WTC11 (cell line): ENCODE results near the gene LUC7L. TPM values are rescaled to one million over a fixed set of nuclear protein-coding genes. Genes with fewer than 3 reads are reported as not detected.

Experiments
- ATAC-seq: fragments of 200-7000 bp; cut with Tn5 transposase; 2 replicates; pipeline ENCODE4 v1.10.0; 2021; ENCODE audit warnings: mild to moderate bottlenecking, moderate library complexity
- CTCF ChIA-PET: fragments of 300-600 bp; sonication (Branson Sonifier 250); formaldehyde crosslinking; loops from one replicate; lab custom pipeline; 2021; ENCODE audit warnings: antibody characterized with exemption; lab: Charles Lee
- POLR2A ChIA-PET: fragments of 350-600 bp; sonication (Branson Sonifier 250); formaldehyde crosslinking; loops from one replicate; lab custom pipeline; 2021; ENCODE audit warnings: antibody characterized with exemption; lab: Charles Lee
- DNase-seq: peaks from one replicate; pipeline ENCODE4 v3.0.0; 2021; ENCODE audit warnings: low spot score
- H3K27ac Mint-ChIP-seq: 2 replicates; pipeline ENCODE4 v1.8.0; 2021; ENCODE audit warnings: mixed read lengths
- H3K27me3 Mint-ChIP-seq: 2 replicates; pipeline ENCODE4 v1.8.0; 2021; ENCODE audit warnings: low read depth, mild to moderate bottlenecking, moderate library complexity, mixed read lengths
- H3K36me3 Mint-ChIP-seq: 2 replicates; pipeline ENCODE4 v1.8.0; 2021; ENCODE audit warnings: mixed read lengths
- H3K4me1 Mint-ChIP-seq: 2 replicates; pipeline ENCODE4 v1.8.0; 2022; ENCODE audit warnings: mixed read lengths
- H3K4me3 Mint-ChIP-seq: 2 replicates; pipeline ENCODE4 v1.8.0; 2021; ENCODE audit warnings: mild to moderate bottlenecking, moderate library complexity, mixed read lengths
- H3K9me3 Mint-ChIP-seq: 2 replicates; pipeline ENCODE4 v1.8.0; 2021; ENCODE audit warnings: mixed read lengths
- CBFB ChIP-seq: sonication (generic); formaldehyde crosslinking; IDR thresholded peaks from 2 replicates; pipeline ENCODE4 v1.8.1; 2022; ENCODE audit warnings: mild to moderate bottlenecking, low read depth, missing genetic modification reagents
- ETV6 ChIP-seq: sonication (generic); formaldehyde crosslinking; IDR thresholded peaks from 2 replicates; pipeline ENCODE4 v1.8.1; 2022; ENCODE audit warnings: mild to moderate bottlenecking, missing genetic modification reagents
- FOXK1 ChIP-seq: sonication (generic); formaldehyde crosslinking; IDR thresholded peaks from 2 replicates; pipeline ENCODE4 v1.8.0; 2022; ENCODE audit warnings: mild to moderate bottlenecking, moderate library complexity, missing genetic modification reagents
- HMGA2 ChIP-seq: fragments of 250-450 bp; sonication (Bioruptor Pico); IDR thresholded peaks from 2 replicates; pipeline ENCODE4 v1.4.0; 2021; ENCODE audit warnings: mild to moderate bottlenecking, moderate library complexity
- NFE2L1 ChIP-seq: sonication (generic); formaldehyde crosslinking; IDR thresholded peaks from 2 replicates; pipeline ENCODE4 v1.8.1; 2023; ENCODE audit warnings: missing genetic modification reagents
- OVOL2 ChIP-seq: fragments of 250-450 bp; sonication (Bioruptor Pico); IDR thresholded peaks from 2 replicates; pipeline ENCODE4 v1.9.0; 2021; ENCODE audit warnings: mild to moderate bottlenecking, borderline replicate concordance
- RELA ChIP-seq: sonication (generic); formaldehyde crosslinking; IDR thresholded peaks from 2 replicates; pipeline ENCODE4 v1.8.1; 2022; ENCODE audit warnings: missing genetic modification reagents, mild to moderate bottlenecking, borderline replicate concordance
- RORB ChIP-seq: fragments of 250-450 bp; sonication (Bioruptor Pico); IDR thresholded peaks from 2 replicates; pipeline ENCODE4 v1.9.0; 2021; ENCODE audit warnings: mild to moderate bottlenecking
- SMAD4 ChIP-seq: sonication (generic); formaldehyde crosslinking; IDR thresholded peaks from 2 replicates; pipeline ENCODE4 v1.8.0; 2022; ENCODE audit warnings: mild to moderate bottlenecking, missing genetic modification reagents
- TEAD1 ChIP-seq: sonication (generic); formaldehyde crosslinking; IDR thresholded peaks from 2 replicates; pipeline ENCODE4 v1.8.0; 2022; ENCODE audit warnings: mild to moderate bottlenecking, missing genetic modification reagents
- ZNF219 ChIP-seq: sonication (generic); formaldehyde crosslinking; IDR thresholded peaks from 2 replicates; pipeline ENCODE4 v1.8.0; 2023; ENCODE audit warnings: missing genetic modification reagents, mild to moderate bottlenecking, borderline replicate concordance
- ZNF232 ChIP-seq: sonication (generic); formaldehyde crosslinking; IDR thresholded peaks from 2 replicates; pipeline ENCODE4 v1.8.0; 2022; ENCODE audit warnings: mild to moderate bottlenecking, missing genetic modification reagents
- ZNF416 ChIP-seq: fragments of 250-450 bp; sonication (Bioruptor Pico); IDR thresholded peaks from 2 replicates; pipeline ENCODE4 v1.9.0; 2021; ENCODE audit warnings: mild to moderate bottlenecking, inconsistent platforms
- total RNA-seq: library from RNA; stranded (reverse); gene quantifications from 3 replicates; pipeline ENCODE4 v1.2.3, GENCODE V29; 2021
- TF ChIP-seq, protein P1 (sequence below): fragments of 250-450 bp; sonication (Bioruptor Pico); IDR thresholded peaks from 2 replicates; pipeline ENCODE4 v1.9.0; 2021; ENCODE audit warnings: mild to moderate bottlenecking, borderline replicate concordance
- TF ChIP-seq, protein P2 (sequence below): sonication (generic); formaldehyde crosslinking; conservative IDR thresholded peaks from 2 replicates; pipeline ENCODE4 v1.8.1; 2022; ENCODE audit warnings: mild to moderate bottlenecking, missing genetic modification reagents
- TF ChIP-seq, protein P3 (sequence below): sonication (generic); formaldehyde crosslinking; IDR thresholded peaks from 2 replicates; pipeline ENCODE4 v1.8.0; 2023; ENCODE audit warnings: missing genetic modification reagents
- TF ChIP-seq, protein P4 (sequence below): sonication (generic); formaldehyde crosslinking; IDR thresholded peaks from 2 replicates; pipeline ENCODE4 v1.8.0; 2023; ENCODE audit warnings: missing genetic modification reagents, mild to moderate bottlenecking, borderline replicate concordance
- TF ChIP-seq, protein P5 (sequence below): sonication (generic); formaldehyde crosslinking; IDR thresholded peaks from 2 replicates; pipeline ENCODE4 v1.8.1; 2023; ENCODE audit warnings: mild to moderate bottlenecking, moderate library complexity, missing genetic modification reagents
- TF ChIP-seq, protein P6 (sequence below): sonication (generic); formaldehyde crosslinking; IDR thresholded peaks from 2 replicates; pipeline ENCODE4 v1.8.0; 2022; ENCODE audit warnings: missing genetic modification reagents
- TF ChIP-seq, protein P7 (sequence below): sonication (generic); formaldehyde crosslinking; IDR thresholded peaks from 2 replicates; pipeline ENCODE4 v1.8.1; 2023; ENCODE audit warnings: mild to moderate bottlenecking, missing genetic modification reagents, moderate library complexity

LUC7L gene
- total RNA-seq, 1 experiment from 2014 or later, result 111 TPM

DNA sequence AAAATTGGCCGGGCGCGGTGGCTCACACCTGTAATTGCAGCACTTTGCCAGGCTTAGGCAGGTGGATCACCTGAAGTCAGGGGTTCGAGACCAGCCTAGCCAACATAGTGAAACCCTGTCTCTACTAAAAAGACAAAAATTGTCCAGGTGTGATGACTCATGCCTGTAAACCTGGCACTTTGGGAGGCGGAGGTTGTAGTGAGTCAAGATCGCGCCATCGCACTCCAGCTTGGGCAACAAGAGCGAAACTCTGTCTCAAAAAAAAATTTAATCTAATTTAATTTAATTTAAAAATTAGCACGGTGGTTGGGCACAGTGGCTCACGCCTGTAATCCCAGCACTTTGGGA, 50.6 kb downstream of the LUC7L start (continued):
- TF ChIP-seq, protein P1, sequence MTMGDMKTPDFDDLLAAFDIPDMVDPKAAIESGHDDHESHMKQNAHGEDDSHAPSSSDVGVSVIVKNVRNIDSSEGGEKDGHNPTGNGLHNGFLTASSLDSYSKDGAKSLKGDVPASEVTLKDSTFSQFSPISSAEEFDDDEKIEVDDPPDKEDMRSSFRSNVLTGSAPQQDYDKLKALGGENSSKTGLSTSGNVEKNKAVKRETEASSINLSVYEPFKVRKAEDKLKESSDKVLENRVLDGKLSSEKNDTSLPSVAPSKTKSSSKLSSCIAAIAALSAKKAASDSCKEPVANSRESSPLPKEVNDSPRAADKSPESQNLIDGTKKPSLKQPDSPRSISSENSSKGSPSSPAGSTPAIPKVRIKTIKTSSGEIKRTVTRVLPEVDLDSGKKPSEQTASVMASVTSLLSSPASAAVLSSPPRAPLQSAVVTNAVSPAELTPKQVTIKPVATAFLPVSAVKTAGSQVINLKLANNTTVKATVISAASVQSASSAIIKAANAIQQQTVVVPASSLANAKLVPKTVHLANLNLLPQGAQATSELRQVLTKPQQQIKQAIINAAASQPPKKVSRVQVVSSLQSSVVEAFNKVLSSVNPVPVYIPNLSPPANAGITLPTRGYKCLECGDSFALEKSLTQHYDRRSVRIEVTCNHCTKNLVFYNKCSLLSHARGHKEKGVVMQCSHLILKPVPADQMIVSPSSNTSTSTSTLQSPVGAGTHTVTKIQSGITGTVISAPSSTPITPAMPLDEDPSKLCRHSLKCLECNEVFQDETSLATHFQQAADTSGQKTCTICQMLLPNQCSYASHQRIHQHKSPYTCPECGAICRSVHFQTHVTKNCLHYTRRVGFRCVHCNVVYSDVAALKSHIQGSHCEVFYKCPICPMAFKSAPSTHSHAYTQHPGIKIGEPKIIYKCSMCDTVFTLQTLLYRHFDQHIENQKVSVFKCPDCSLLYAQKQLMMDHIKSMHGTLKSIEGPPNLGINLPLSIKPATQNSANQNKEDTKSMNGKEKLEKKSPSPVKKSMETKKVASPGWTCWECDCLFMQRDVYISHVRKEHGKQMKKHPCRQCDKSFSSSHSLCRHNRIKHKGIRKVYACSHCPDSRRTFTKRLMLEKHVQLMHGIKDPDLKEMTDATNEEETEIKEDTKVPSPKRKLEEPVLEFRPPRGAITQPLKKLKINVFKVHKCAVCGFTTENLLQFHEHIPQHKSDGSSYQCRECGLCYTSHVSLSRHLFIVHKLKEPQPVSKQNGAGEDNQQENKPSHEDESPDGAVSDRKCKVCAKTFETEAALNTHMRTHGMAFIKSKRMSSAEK (CRISPR knock-in tag), result no peak
- TF ChIP-seq, protein P2, sequence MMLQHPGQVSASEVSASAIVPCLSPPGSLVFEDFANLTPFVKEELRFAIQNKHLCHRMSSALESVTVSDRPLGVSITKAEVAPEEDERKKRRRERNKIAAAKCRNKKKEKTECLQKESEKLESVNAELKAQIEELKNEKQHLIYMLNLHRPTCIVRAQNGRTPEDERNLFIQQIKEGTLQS (CRISPR knock-in tag), result no peak
- no peak for TF ChIP-seq OVOL2 (CRISPR knock-in tag)
- TF ChIP-seq, protein P3, sequence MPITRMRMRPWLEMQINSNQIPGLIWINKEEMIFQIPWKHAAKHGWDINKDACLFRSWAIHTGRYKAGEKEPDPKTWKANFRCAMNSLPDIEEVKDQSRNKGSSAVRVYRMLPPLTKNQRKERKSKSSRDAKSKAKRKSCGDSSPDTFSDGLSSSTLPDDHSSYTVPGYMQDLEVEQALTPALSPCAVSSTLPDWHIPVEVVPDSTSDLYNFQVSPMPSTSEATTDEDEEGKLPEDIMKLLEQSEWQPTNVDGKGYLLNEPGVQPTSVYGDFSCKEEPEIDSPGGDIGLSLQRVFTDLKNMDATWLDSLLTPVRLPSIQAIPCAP (CRISPR knock-in tag), result no peak
- no peak for TF ChIP-seq SMAD4 (CRISPR knock-in tag)
- TF ChIP-seq HMGA2, result no peak
- TF ChIP-seq ETV6 (CRISPR knock-in tag), result no peak
- TF ChIP-seq ZNF219 (CRISPR knock-in tag), result no peak
- TF ChIP-seq NFE2L1, result no peak
- TF ChIP-seq, all 79 proteins: peak for 0

DNA sequence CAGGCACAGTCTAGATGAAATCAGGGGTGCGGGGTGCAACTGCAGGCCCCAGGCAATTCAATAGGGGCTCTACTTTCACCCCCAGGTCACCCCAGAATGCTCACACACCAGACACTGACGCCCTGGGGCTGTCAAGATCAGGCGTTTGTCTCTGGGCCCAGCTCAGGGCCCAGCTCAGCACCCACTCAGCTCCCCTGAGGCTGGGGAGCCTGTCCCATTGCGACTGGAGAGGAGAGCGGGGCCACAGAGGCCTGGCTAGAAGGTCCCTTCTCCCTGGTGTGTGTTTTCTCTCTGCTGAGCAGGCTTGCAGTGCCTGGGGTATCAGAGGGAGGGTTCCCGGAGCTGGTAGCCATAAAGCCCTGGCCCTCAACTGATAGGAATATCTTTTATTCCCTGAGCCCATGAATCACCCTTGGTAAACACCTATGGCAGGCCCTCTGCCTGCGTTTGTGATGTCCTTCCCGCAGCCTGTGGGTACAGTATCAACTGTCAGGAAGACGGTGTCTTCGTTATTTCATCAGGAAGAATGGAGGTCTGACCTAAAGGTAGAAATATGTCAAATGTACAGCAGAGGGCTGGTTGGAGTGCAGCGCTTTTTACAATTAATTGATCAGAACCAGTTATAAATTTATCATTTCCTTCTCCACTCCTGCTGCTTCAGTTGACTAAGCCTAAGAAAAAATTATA, 51.1 kb downstream of the LUC7L start:
- ATAC-seq (no peak), DNase-seq (no peak)
- H3K9me3 Mint-ChIP-seq, result no peaks in the 10 kb centered on the region
- H3K27ac Mint-ChIP-seq, result no peak overlapping the region
- peak overlapping the region; percentile 28; the same call in 1 of the 2 replicates for H3K4me3 Mint-ChIP-seq
- peaks cover 71% of the 10 kb centered on the region for H3K27me3 Mint-ChIP-seq
- ChIA-PET CTCF (interaction anchor here (0.9 to 1.8 kb wide), 4 partner anchors 9 to 81 kb away, joined by 3 to 6 read pairs (median 3); no protein-coding TSS in a partner anchor), POLR2A (no interaction called here)
- peaks cover 13% of the 10 kb centered on the region for H3K4me1 Mint-ChIP-seq
- no peaks in the 10 kb centered on the region for H3K36me3 Mint-ChIP-seq
- TF ChIP-seq RELA (no peak), ZNF232 (no peak), CBFB (CRISPR knock-in tag) (no peak), ZNF416 (CRISPR knock-in tag) (no peak), SMAD4 (CRISPR knock-in tag) (no peak), TEAD1 (no peak), FOXK1 (no peak), RORB (CRISPR knock-in tag) (no peak)
- TF ChIP-seq, protein P4, sequence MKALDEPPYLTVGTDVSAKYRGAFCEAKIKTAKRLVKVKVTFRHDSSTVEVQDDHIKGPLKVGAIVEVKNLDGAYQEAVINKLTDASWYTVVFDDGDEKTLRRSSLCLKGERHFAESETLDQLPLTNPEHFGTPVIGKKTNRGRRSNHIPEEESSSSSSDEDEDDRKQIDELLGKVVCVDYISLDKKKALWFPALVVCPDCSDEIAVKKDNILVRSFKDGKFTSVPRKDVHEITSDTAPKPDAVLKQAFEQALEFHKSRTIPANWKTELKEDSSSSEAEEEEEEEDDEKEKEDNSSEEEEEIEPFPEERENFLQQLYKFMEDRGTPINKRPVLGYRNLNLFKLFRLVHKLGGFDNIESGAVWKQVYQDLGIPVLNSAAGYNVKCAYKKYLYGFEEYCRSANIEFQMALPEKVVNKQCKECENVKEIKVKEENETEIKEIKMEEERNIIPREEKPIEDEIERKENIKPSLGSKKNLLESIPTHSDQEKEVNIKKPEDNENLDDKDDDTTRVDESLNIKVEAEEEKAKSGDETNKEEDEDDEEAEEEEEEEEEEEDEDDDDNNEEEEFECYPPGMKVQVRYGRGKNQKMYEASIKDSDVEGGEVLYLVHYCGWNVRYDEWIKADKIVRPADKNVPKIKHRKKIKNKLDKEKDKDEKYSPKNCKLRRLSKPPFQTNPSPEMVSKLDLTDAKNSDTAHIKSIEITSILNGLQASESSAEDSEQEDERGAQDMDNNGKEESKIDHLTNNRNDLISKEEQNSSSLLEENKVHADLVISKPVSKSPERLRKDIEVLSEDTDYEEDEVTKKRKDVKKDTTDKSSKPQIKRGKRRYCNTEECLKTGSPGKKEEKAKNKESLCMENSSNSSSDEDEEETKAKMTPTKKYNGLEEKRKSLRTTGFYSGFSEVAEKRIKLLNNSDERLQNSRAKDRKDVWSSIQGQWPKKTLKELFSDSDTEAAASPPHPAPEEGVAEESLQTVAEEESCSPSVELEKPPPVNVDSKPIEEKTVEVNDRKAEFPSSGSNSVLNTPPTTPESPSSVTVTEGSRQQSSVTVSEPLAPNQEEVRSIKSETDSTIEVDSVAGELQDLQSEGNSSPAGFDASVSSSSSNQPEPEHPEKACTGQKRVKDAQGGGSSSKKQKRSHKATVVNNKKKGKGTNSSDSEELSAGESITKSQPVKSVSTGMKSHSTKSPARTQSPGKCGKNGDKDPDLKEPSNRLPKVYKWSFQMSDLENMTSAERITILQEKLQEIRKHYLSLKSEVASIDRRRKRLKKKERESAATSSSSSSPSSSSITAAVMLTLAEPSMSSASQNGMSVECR, result no peak
- TF ChIP-seq, protein P5, sequence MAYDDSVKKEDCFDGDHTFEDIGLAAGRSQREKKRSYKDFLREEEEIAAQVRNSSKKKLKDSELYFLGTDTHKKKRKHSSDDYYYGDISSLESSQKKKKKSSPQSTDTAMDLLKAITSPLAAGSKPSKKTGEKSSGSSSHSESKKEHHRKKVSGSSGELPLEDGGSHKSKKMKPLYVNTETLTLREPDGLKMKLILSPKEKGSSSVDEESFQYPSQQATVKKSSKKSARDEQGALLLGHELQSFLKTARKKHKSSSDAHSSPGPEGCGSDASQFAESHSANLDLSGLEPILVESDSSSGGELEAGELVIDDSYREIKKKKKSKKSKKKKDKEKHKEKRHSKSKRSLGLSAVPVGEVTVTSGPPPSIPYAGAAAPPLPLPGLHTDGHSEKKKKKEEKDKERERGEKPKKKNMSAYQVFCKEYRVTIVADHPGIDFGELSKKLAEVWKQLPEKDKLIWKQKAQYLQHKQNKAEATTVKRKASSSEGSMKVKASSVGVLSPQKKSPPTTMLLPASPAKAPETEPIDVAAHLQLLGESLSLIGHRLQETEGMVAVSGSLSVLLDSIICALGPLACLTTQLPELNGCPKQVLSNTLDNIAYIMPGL (CRISPR knock-in tag), result no peak
- TF ChIP-seq, protein P6, sequence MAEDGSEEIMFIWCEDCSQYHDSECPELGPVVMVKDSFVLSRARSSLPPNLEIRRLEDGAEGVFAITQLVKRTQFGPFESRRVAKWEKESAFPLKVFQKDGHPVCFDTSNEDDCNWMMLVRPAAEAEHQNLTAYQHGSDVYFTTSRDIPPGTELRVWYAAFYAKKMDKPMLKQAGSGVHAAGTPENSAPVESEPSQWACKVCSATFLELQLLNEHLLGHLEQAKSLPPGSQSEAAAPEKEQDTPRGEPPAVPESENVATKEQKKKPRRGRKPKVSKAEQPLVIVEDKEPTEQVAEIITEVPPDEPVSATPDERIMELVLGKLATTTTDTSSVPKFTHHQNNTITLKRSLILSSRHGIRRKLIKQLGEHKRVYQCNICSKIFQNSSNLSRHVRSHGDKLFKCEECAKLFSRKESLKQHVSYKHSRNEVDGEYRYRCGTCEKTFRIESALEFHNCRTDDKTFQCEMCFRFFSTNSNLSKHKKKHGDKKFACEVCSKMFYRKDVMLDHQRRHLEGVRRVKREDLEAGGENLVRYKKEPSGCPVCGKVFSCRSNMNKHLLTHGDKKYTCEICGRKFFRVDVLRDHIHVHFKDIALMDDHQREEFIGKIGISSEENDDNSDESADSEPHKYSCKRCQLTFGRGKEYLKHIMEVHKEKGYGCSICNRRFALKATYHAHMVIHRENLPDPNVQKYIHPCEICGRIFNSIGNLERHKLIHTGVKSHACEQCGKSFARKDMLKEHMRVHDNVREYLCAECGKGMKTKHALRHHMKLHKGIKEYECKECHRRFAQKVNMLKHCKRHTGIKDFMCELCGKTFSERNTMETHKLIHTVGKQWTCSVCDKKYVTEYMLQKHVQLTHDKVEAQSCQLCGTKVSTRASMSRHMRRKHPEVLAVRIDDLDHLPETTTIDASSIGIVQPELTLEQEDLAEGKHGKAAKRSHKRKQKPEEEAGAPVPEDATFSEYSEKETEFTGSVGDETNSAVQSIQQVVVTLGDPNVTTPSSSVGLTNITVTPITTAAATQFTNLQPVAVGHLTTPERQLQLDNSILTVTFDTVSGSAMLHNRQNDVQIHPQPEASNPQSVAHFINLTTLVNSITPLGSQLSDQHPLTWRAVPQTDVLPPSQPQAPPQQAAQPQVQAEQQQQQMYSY, result no peak
- TF ChIP-seq, protein P7, sequence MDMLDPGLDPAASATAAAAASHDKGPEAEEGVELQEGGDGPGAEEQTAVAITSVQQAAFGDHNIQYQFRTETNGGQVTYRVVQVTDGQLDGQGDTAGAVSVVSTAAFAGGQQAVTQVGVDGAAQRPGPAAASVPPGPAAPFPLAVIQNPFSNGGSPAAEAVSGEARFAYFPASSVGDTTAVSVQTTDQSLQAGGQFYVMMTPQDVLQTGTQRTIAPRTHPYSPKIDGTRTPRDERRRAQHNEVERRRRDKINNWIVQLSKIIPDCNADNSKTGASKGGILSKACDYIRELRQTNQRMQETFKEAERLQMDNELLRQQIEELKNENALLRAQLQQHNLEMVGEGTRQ, result no peak
